Measurements from ENCODE around the gene DNAJA2. TPM values are rescaled to one million over a fixed set of nuclear protein-coding genes. Genes with fewer than 3 reads are reported as not detected.

The DNAJA2 gene
- total RNA-seq, 2 donors from 2014 or later, result 65.1 to 68.2 TPM

- 4 to 10% methylated on average over 14 to 48 of the region's 48 CpGs for WGBS, 2 experiments (ENCODE audit: insufficient coverage in 1 of 2, insufficient read length in 1 of 2)
- Mint-ChIP-seq H3K9me3 (no peaks in the 10 kb centered on the region), H3K4me3 (peak overlapping the region; percentile 87), H3K4me1 (peaks cover 23% of the 10 kb centered on the region), H3K27me3 (ENCODE audit: insufficient read depth) (no peaks in the 10 kb centered on the region), H3K36me3 (ENCODE audit: low read depth) (peaks cover 34% of the 10 kb centered on the region), H3K27ac (peak overlapping the region; percentile 94)
- Histone ChIP-seq H3K27ac (ENCODE audit: low read depth, low read length) (peak overlapping the region; percentile 95), H3K4me3 (ENCODE audit: low read length) (peak overlapping the region; percentile 95), H3K9ac (ENCODE audit: extremely low read depth, low read length, poor library complexity, severe bottlenecking) (peak overlapping the region; percentile 86), H3K36me3 (ENCODE audit: control insufficient read depth, insufficient read depth, low read length) (peaks cover 41% of the 10 kb centered on the region), H3K4me1 (ENCODE audit: control insufficient read depth, insufficient read depth, low read length) (peaks cover 3% of the 10 kb centered on the region), H3K27me3 (ENCODE audit: control insufficient read depth, insufficient read depth, low read length, poor library complexity, severe bottlenecking) (no peaks in the 10 kb centered on the region), H3K9me3 (ENCODE audit: control insufficient read depth, low read length) (no peaks in the 10 kb centered on the region)
- TF ChIP-seq, protein P1, sequence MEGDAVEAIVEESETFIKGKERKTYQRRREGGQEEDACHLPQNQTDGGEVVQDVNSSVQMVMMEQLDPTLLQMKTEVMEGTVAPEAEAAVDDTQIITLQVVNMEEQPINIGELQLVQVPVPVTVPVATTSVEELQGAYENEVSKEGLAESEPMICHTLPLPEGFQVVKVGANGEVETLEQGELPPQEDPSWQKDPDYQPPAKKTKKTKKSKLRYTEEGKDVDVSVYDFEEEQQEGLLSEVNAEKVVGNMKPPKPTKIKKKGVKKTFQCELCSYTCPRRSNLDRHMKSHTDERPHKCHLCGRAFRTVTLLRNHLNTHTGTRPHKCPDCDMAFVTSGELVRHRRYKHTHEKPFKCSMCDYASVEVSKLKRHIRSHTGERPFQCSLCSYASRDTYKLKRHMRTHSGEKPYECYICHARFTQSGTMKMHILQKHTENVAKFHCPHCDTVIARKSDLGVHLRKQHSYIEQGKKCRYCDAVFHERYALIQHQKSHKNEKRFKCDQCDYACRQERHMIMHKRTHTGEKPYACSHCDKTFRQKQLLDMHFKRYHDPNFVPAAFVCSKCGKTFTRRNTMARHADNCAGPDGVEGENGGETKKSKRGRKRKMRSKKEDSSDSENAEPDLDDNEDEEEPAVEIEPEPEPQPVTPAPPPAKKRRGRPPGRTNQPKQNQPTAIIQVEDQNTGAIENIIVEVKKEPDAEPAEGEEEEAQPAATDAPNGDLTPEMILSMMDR (conservative IDR thresholded peaks at IDR 0.05), result no peak
- DNase-seq, result peak; percentile 76
Measured at GRCh38 chr16:46972429-46973206, 856 bp downstream of the DNAJA2 start.

DNA sequence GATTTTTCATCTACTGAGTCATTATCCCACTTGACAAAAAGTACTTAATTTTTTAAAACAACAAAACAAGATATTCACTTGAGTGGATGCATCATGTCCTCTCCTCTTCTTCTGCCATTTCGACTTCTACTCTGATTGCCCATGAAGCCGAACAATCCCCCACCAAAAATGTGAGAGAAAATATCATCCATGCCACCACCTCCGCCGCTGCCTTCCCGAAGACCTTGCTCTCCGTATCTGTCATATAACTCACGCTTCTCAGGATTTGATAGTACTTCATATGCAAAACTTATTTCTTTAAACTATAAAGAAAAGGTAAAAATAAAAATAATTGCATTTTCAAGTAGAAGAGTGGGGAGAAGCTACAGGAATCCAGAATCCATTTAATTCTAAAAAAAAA lies 2.2 kb downstream of the DNAJA2 start:
- peaks cover 55% of the 10 kb centered on the region for H3K36me3 ChIP-seq (ENCODE audit: control insufficient read depth, insufficient read depth, low read length)
- H3K27me3 ChIP-seq (ENCODE audit: control insufficient read depth, insufficient read depth, low read length, poor library complexity, severe bottlenecking), result no peaks in the 10 kb centered on the region
- H3K9me3 Mint-ChIP-seq, result no peaks in the 10 kb centered on the region
- H3K27me3 Mint-ChIP-seq (ENCODE audit: insufficient read depth), result no peaks in the 10 kb centered on the region
- no peak overlapping the region for H3K27ac ChIP-seq (ENCODE audit: low read depth, low read length)
- TF ChIP-seq, protein P1 (conservative IDR thresholded peaks at IDR 0.05), result no peak
- DNase-seq, result no peak
- no peak overlapping the region for H3K4me3 ChIP-seq (ENCODE audit: low read length)
- 96 to 100% methylated on average over 1 to 6 of the region's 7 CpGs for WGBS, 2 experiments (ENCODE audit: insufficient coverage in 1 of 2, insufficient read length in 1 of 2)
- H3K9me3 ChIP-seq (ENCODE audit: control insufficient read depth, low read length), result no peaks in the 10 kb centered on the region
- H3K27ac Mint-ChIP-seq, result peak overlapping the region; percentile 32
- H3K4me1 ChIP-seq (ENCODE audit: control insufficient read depth, insufficient read depth, low read length), result peaks cover 3% of the 10 kb centered on the region
- peaks cover 22% of the 10 kb centered on the region for H3K4me1 Mint-ChIP-seq
- peak overlapping the region; percentile 87 for H3K4me3 Mint-ChIP-seq
- no peak overlapping the region for H3K9ac ChIP-seq (ENCODE audit: extremely low read depth, low read length, poor library complexity, severe bottlenecking)
- H3K36me3 Mint-ChIP-seq (ENCODE audit: low read depth), result peaks cover 48% of the 10 kb centered on the region

DNA sequence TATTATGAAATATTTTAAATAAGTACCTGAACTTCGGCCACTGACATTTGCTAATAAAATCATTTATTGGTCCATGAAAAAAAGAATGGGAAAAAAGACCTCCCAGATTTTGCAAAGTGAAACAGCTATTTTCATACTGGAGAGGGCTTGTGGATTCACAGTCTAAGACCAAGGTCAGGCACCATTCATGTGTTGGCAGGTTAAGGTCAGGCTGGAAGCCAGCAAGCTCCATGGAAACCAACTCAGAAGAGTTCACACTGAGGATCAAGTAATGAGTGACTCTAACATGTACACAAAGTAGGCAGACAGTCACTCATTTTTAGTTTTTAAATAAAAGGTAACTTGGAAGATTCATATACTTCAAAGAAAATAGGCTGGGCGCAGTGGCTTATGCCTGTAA lies 3.4 kb downstream of the DNAJA2 start:
- 86 to 95% methylated on average over 2 of the region's 2 CpGs for WGBS, 2 experiments (ENCODE audit: insufficient coverage in 1 of 2, insufficient read length in 1 of 2)
- H3K27me3 Mint-ChIP-seq (ENCODE audit: insufficient read depth), result no peaks in the 10 kb centered on the region
- no peak overlapping the region for H3K4me3 Mint-ChIP-seq
- peaks cover 3% of the 10 kb centered on the region for H3K4me1 ChIP-seq (ENCODE audit: control insufficient read depth, insufficient read depth, low read length)
- H3K27me3 ChIP-seq (ENCODE audit: control insufficient read depth, insufficient read depth, low read length, poor library complexity, severe bottlenecking), result no peaks in the 10 kb centered on the region
- peaks cover 66% of the 10 kb centered on the region for H3K36me3 ChIP-seq (ENCODE audit: control insufficient read depth, insufficient read depth, low read length)
- H3K4me3 ChIP-seq (ENCODE audit: low read length), result no peak overlapping the region
- TF ChIP-seq, protein P1 (conservative IDR thresholded peaks at IDR 0.05), result no peak
- peaks cover 22% of the 10 kb centered on the region for H3K4me1 Mint-ChIP-seq
- no peaks in the 10 kb centered on the region for H3K9me3 Mint-ChIP-seq
- no peak overlapping the region for H3K27ac ChIP-seq (ENCODE audit: low read depth, low read length)
- DNase-seq, result no peak
- H3K9ac ChIP-seq (ENCODE audit: extremely low read depth, low read length, poor library complexity, severe bottlenecking), result no peak overlapping the region
- H3K9me3 ChIP-seq (ENCODE audit: control insufficient read depth, low read length), result no peaks in the 10 kb centered on the region
- no peak overlapping the region for H3K27ac Mint-ChIP-seq
- peaks cover 56% of the 10 kb centered on the region for H3K36me3 Mint-ChIP-seq (ENCODE audit: low read depth)

All from endodermal cell (in vitro differentiated cells).